ENCODE results near the gene DNAJB8. TPM values are rescaled to one million over a fixed set of nuclear protein-coding genes. Genes with fewer than 3 reads are reported as not detected.

DNAJB8 gene
- not detected for total RNA-seq
- polyA plus RNA-seq: not detected

- Histone ChIP-seq H3K27ac (ENCODE audit: low read depth in 1 of 2, low read length in 2 of 2) (no peak within 1 kb of the TSS), H3K9me3 (ENCODE audit: control insufficient read depth in 4 of 4, low read length in 3 of 4) (peaks cover 0 to 3% (median 0%) of the 10 kb centered on the region in 4 donors), H3K9ac (ENCODE audit: low read depth in 1 of 2, low read length in 2 of 2) (no peak within 1 kb of the TSS), H3K27me3 (ENCODE audit: control insufficient read depth in 4 of 4, insufficient read depth in 4 of 4, low read length in 3 of 4) (peaks cover 0 to 3% (median 0%) of the 10 kb centered on the region in 4 donors), H3K36me3 (ENCODE audit: control insufficient read depth in 4 of 4, insufficient read depth in 3 of 4, low read depth in 1 of 4, low read length in 3 of 4) (no peaks in the 10 kb centered on the region), H3K4me1 (ENCODE audit: control insufficient read depth in 4 of 4, insufficient read depth in 4 of 4, low read length in 3 of 4) (no peaks in the 10 kb centered on the region), H3K4me3 (ENCODE audit: low read depth in 1 of 3, low read length in 3 of 3) (no peak within 1 kb of the TSS)
- DNase-seq (ENCODE audit: low spot score): no peak
- WGBS: 76% methylated on average over 14 of the region's 14 CpGs
- no peak for TF ChIP-seq CTCF (IDR thresholded peaks at IDR 0.05; ENCODE audit: low read depth, low read length, missing input control)
- no peak for TF ChIP-seq TAF1 (conservative IDR thresholded peaks at IDR 0.05)
- TF ChIP-seq EGR1 (IDR thresholded peaks at IDR 0.05; ENCODE audit: low read depth in 2 of 2): no peak
- no peak for TF ChIP-seq HNF4G (IDR thresholded peaks at IDR 0.05)
- TF ChIP-seq FOXA2 (IDR thresholded peaks at IDR 0.05): no peak
- TF ChIP-seq REST (IDR thresholded peaks at IDR 0.05): no peak
Measured at GRCh38 chr3:128466840-128467541, at the start of gene DNAJB8. Gene DNAJB8, minus strand, starts transcription at chr3:128466890. Its CDS starts 3,645 bp downstream, at chr3:128463245.

GRCh38 chr3:128515967-128516366 is 49.3 kb upstream of the DNAJB8 start:
- no peak for DNase-seq (ENCODE audit: low spot score)
- H3K27me3 ChIP-seq (ENCODE audit: control insufficient read depth in 4 of 4, insufficient read depth in 4 of 4, low read length in 3 of 4): peaks cover 0 to 2% (median 0%) of the 10 kb centered on the region in 4 donors
- no peaks in the 10 kb centered on the region for H3K36me3 ChIP-seq (ENCODE audit: control insufficient read depth in 4 of 4, insufficient read depth in 3 of 4, low read depth in 1 of 4, low read length in 3 of 4)
- H3K27ac ChIP-seq (ENCODE audit: low read depth in 1 of 2, low read length in 2 of 2): no peak overlapping the region
- H3K4me1 ChIP-seq (ENCODE audit: control insufficient read depth in 4 of 4, insufficient read depth in 4 of 4, low read length in 3 of 4): no peaks in the 10 kb centered on the region
- WGBS: 87% methylated on average over 1 of the region's 1 CpG
- no peak overlapping the region for H3K9ac ChIP-seq (ENCODE audit: low read depth in 1 of 2, low read length in 2 of 2)
- TF ChIP-seq GABPA (IDR thresholded peaks at IDR 0.05 in 1 of 2, conservative IDR thresholded peaks at IDR 0.05 in 1 of 2) (no peak), JUND (IDR thresholded peaks at IDR 0.05) (no peak), MAX (IDR thresholded peaks at IDR 0.05) (no peak), SP1 (IDR thresholded peaks at IDR 0.05) (no peak)
- peaks cover 0 to 10% (median 4%) of the 10 kb centered on the region in 4 donors for H3K9me3 ChIP-seq (ENCODE audit: control insufficient read depth in 4 of 4, low read length in 3 of 4)
- H3K4me3 ChIP-seq (ENCODE audit: low read depth in 1 of 3, low read length in 3 of 3): no peak overlapping the region

GRCh38 chr3:128508852-128509251 is 42.2 kb upstream of the DNAJB8 start:
- WGBS: 89% methylated on average over 5 of the region's 5 CpGs
- no peaks in the 10 kb centered on the region for H3K4me1 ChIP-seq (ENCODE audit: control insufficient read depth in 4 of 4, insufficient read depth in 4 of 4, low read length in 3 of 4)
- no peak overlapping the region for H3K4me3 ChIP-seq (ENCODE audit: low read depth in 1 of 3, low read length in 3 of 3)
- no peaks in the 10 kb centered on the region for H3K9me3 ChIP-seq (ENCODE audit: control insufficient read depth in 4 of 4, low read length in 3 of 4)
- no peak overlapping the region for H3K27ac ChIP-seq (ENCODE audit: low read depth in 1 of 2, low read length in 2 of 2)
- no peak for DNase-seq (ENCODE audit: low spot score)
- no peak overlapping the region for H3K9ac ChIP-seq (ENCODE audit: low read depth in 1 of 2, low read length in 2 of 2)
- H3K27me3 ChIP-seq (ENCODE audit: control insufficient read depth in 4 of 4, insufficient read depth in 4 of 4, low read length in 3 of 4): no peaks in the 10 kb centered on the region
- H3K36me3 ChIP-seq (ENCODE audit: control insufficient read depth in 4 of 4, insufficient read depth in 3 of 4, low read depth in 1 of 4, low read length in 3 of 4): no peaks in the 10 kb centered on the region
- no peak for TF ChIP-seq REST (IDR thresholded peaks at IDR 0.05)
- TF ChIP-seq YY1 (IDR thresholded peaks at IDR 0.05): no peak
- no peak for TF ChIP-seq FOXA1 (IDR thresholded peaks at IDR 0.05)
- TF ChIP-seq SP1 (IDR thresholded peaks at IDR 0.05): no peak
- TF ChIP-seq FOXA2 (IDR thresholded peaks at IDR 0.05): no peak
- TF ChIP-seq RXRA (IDR thresholded peaks at IDR 0.05): no peak
- TF ChIP-seq CTCF (IDR thresholded peaks at IDR 0.05; ENCODE audit: low read depth, low read length, missing input control): no peak
- TF ChIP-seq NR2F2 (IDR thresholded peaks at IDR 0.05): no peak
- TF ChIP-seq TAF1 (conservative IDR thresholded peaks at IDR 0.05): no peak
- no peak for TF ChIP-seq EGR1 (IDR thresholded peaks at IDR 0.05; ENCODE audit: low read depth in 2 of 2)
- TF ChIP-seq JUND (IDR thresholded peaks at IDR 0.05): no peak
